Endodermal cell (in vitro differentiated cells): ENCODE data around the gene STX4. TPM values are rescaled to one million over a fixed set of nuclear protein-coding genes. Genes with fewer than 3 reads are reported as not detected.

Experiments
- DNase-seq: peaks from one replicate; pipeline ENCODE4 v3.0.0-alpha.2; 2017
- H3K27ac ChIP-seq: 2 replicates; pipeline ENCODE4 v1.5.1; 2013; ENCODE audit warnings: mild to moderate bottlenecking, low read depth, low read length, moderate library complexity
- H3K27me3 ChIP-seq: 2 replicates; pipeline ENCODE4 v1.6.1; 2013; ENCODE audit warnings: mild to moderate bottlenecking, low read length, moderate library complexity; ENCODE audit not compliant: insufficient read depth, control insufficient read depth, poor library complexity, severe bottlenecking
- H3K36me3 ChIP-seq: 2 replicates; pipeline ENCODE4 v1.7.0; 2013; ENCODE audit warnings: mild to moderate bottlenecking, low read length, moderate library complexity; ENCODE audit not compliant: control insufficient read depth, insufficient read depth
- H3K4me1 ChIP-seq: one replicate; pipeline ENCODE4 v1.7.0; 2013; ENCODE audit warnings: low read length; ENCODE audit not compliant: control insufficient read depth, insufficient read depth
- H3K4me3 ChIP-seq: 2 replicates; pipeline ENCODE4 v1.5.1; 2013; ENCODE audit warnings: mild to moderate bottlenecking, low read length, moderate library complexity
- H3K9ac ChIP-seq: 2 replicates; pipeline ENCODE4 v1.6.1; 2013; ENCODE audit warnings: mild to moderate bottlenecking, low read length, moderate library complexity; ENCODE audit not compliant: poor library complexity, severe bottlenecking; ENCODE audit errors: extremely low read depth
- H3K9me3 ChIP-seq: 2 replicates; pipeline ENCODE4 v1.6.1; 2013; ENCODE audit warnings: mild to moderate bottlenecking, low read length, moderate library complexity; ENCODE audit not compliant: control insufficient read depth
- H3K27ac Mint-ChIP-seq: 2 replicates; pipeline ENCODE4 v1.8.0; 2020; ENCODE audit warnings: mixed read lengths
- H3K27me3 Mint-ChIP-seq: 2 replicates; pipeline ENCODE4 v1.8.0; 2021; ENCODE audit warnings: mild to moderate bottlenecking, mixed read lengths; ENCODE audit not compliant: insufficient read depth
- H3K36me3 Mint-ChIP-seq: 2 replicates; pipeline ENCODE4 v1.8.0; 2020; ENCODE audit warnings: low read depth, mixed read lengths
- H3K4me1 Mint-ChIP-seq: 2 replicates; pipeline ENCODE4 v1.8.0; 2020; ENCODE audit warnings: mixed read lengths
- H3K4me3 Mint-ChIP-seq: 2 replicates; pipeline ENCODE4 v1.8.0; 2020; ENCODE audit warnings: mild to moderate bottlenecking, moderate library complexity, mixed read lengths
- H3K9me3 Mint-ChIP-seq: 2 replicates; pipeline ENCODE4 v1.8.0; 2020; ENCODE audit warnings: mild to moderate bottlenecking, mixed read lengths
- CTCF ChIP-seq: fragments of 200-600 bp; sonication (generic); conservative IDR thresholded peaks from 2 replicates; pipeline ENCODE4 v1.5.0; 2021; ENCODE audit warnings: antibody characterized with exemption, mild to moderate bottlenecking
- WGBS, 2 experiments: methylation state at CpG; one replicate each; pipeline versions ENCODE4 v1.1.5 to v1.1.7; 2013; ENCODE audit warnings: missing lambda C conversion rate in 2 of 2, mixed read lengths in 1 of 2; ENCODE audit not compliant: insufficient coverage in 1 of 2, insufficient read length in 1 of 2; 5-methylcytosine and 5-hydroxymethylcytosine counted together
- total RNA-seq, 2 donors: library from RNA; stranded (reverse); fragmentation: NEBNext Ultra II Directional in 1 of 2; extraction: Animal tissue kit (Norgen Biotek cat#: 25700) in 1 of 2; gene quantifications; 2 replicates in 1 of 2; 3 replicates in 1 of 2; pipeline ENCODE4 v1.2.1, GENCODE V29; 2021

Gene STX4
- total RNA-seq, 2 donors from 2014 or later: 34.4 to 37.6 TPM

GRCh38 chr16:30991052-30991451 is 42.3 kb upstream of the STX4 start:
- peaks cover 3% of the 10 kb centered on the region for H3K36me3 Mint-ChIP-seq
- H3K4me1 Mint-ChIP-seq: no peaks in the 10 kb centered on the region
- no peak for TF ChIP-seq CTCF
- Histone ChIP-seq H3K4me3 (no peak overlapping the region), H3K9ac (no peak overlapping the region), H3K27me3 (peaks cover 3% of the 10 kb centered on the region), H3K4me1 (no peaks in the 10 kb centered on the region), H3K36me3 (no peaks in the 10 kb centered on the region), H3K9me3 (no peaks in the 10 kb centered on the region), H3K27ac (no peak overlapping the region)
- WGBS, 2 experiments: 40 to 80% methylated on average over 2 to 8 of the region's 8 CpGs
- peak overlapping the region; percentile 55 for H3K27ac Mint-ChIP-seq
- H3K27me3 Mint-ChIP-seq: peaks cover 4% of the 10 kb centered on the region
- no peaks in the 10 kb centered on the region for H3K9me3 Mint-ChIP-seq
- no peak overlapping the region for H3K4me3 Mint-ChIP-seq
- no peak for DNase-seq

- 94 to 98% methylated on average over 10 to 21 of the region's 21 CpGs for WGBS, 2 experiments
- TF ChIP-seq CTCF: no peak
- no peak overlapping the region for H3K27ac ChIP-seq
- Mint-ChIP-seq H3K4me1 (no peaks in the 10 kb centered on the region), H3K27ac (no peak overlapping the region), H3K4me3 (no peak overlapping the region), H3K27me3 (peaks cover 13% of the 10 kb centered on the region), H3K9me3 (no peaks in the 10 kb centered on the region), H3K36me3 (no peaks in the 10 kb centered on the region)
- H3K9ac ChIP-seq: no peak overlapping the region
- no peaks in the 10 kb centered on the region for H3K9me3 ChIP-seq
- H3K4me3 ChIP-seq: no peak overlapping the region
- H3K4me1 ChIP-seq: no peaks in the 10 kb centered on the region
- H3K27me3 ChIP-seq: peaks cover 15% of the 10 kb centered on the region
- no peaks in the 10 kb centered on the region for H3K36me3 ChIP-seq
- no peak for DNase-seq
Observed at GRCh38 chr16:30992276-30992780, 41.0 kb upstream of the STX4 start.

- Mint-ChIP-seq H3K36me3 (no peaks in the 10 kb centered on the region), H3K9me3 (no peaks in the 10 kb centered on the region), H3K4me3 (no peak overlapping the region), H3K27me3 (peaks cover 22% of the 10 kb centered on the region), H3K27ac (no peak overlapping the region), H3K4me1 (no peaks in the 10 kb centered on the region)
- H3K9me3 ChIP-seq: no peaks in the 10 kb centered on the region
- H3K27me3 ChIP-seq: peaks cover 23% of the 10 kb centered on the region
- H3K4me1 ChIP-seq: no peaks in the 10 kb centered on the region
- no peak overlapping the region for H3K9ac ChIP-seq
- no peak for TF ChIP-seq CTCF
- no peak overlapping the region for H3K4me3 ChIP-seq
- no peak for DNase-seq
- no peaks in the 10 kb centered on the region for H3K36me3 ChIP-seq
- no peak overlapping the region for H3K27ac ChIP-seq
- 90 to 93% methylated on average over 19 to 29 of the region's 29 CpGs for WGBS, 2 experiments
Observed at GRCh38 chr16:30992931-30993816, 40.2 kb upstream of the STX4 start.
